Putamen (tissue), 1 donor: ENCODE measurements around the gene C2orf92.

ENCODE experiments used
- DNase-seq: peaks from one replicate; pipeline ENCODE4 v3.0.0-alpha.2; 2016; ENCODE audit warnings: low spot score

C2orf92 gene

DNA sequence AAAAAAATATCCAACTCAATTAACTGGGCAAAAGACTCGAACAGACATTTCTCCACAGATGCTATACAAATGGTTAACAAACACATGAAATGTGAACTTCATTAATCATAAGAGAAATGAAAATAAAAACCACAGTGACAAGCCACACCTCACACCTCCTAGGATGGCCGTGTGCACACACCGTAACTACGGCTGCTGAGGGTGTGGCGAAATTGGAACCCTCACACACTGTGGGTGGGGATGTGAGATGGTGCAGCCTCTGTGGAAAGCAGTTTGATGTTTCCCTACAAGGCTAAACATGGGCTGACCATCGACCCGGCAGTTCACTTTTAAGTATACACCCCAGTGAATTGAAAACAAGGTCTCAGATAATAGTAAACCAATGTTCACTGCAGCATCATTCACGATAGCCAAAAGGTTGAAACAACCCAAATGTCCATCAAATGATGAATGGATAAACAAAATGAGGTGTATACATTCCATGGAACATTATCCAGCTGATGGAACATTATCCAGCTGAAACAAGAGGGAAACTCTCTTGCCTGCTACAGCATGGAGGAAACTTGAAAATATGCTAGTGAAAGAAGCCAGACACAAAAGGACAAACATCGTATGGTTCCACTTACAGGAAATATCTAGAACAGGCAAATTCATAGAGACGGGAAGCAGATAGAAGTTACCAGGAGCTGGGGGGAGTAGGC is 76.1 kb downstream of the C2orf92 start:
- no peak for DNase-seq

GRCh38 chr2:97747285-97747684 is 77.8 kb downstream of the C2orf92 start:
- DNase-seq, result no peak

DNA sequence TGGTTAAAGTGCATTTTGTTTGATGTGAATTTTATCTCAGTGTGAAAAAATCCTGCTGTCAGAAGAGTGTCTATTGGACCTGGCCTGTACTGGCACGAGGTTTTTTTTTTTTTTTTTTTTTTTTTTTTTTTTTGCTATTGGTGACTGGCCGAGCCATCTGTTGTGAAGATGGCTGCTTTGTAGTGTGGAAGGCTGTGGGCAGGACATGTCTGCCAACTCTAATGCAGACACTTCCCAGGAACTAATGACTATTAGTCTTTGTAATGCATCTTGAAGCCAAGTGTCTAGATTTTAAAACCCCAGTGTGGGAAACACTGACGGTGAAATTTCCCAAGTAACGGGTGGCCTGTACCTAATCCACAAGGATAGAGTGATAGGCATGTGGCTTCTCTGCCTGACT is 78.2 kb downstream of the C2orf92 start:
- no peak for DNase-seq

DNA sequence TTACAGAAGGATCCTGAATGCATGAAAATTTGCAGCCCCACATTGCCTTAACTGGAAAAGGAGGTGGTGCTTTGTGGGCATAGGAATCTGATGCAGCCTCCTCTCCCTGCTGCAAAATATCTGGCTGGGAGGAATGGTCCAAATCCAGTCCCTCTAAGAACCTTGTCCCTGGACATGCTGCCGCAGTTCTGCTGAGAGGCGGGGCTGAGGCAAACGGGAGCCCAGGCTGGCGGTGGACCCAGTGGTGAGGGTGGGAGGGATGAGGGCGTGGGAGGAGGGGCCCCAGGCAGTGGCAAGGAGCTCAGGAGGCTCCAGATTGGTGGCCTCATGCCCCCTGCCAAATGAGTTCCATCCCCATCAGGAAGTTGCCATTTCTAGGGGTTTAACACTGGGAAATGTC is 80.1 kb downstream of the C2orf92 start:
- no peak for DNase-seq

DNA sequence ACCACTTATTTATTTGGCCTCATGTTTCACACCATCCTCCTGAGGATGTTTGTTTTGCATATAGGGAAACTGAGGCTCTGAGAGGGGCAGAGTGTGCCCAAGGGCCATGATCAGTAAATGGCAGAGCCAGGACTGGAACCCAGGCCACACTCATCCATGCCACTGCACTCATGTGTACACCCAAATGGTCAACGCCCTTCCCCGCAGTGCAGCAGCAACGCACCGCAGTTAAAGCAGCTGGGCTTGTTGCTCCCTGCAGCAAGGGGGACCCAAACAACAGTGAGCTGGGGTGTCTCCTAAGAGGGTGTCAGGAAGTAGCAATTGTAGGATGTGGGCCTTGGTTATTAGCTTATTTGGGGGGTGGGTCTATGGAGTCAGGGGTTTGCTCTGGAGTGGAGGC is 80.5 kb downstream of the C2orf92 start:
- no peak for DNase-seq

GRCh38 chr2:97751752-97752151 is 82.2 kb downstream of the C2orf92 start:
- no peak for DNase-seq
